Trophoblast cell (in vitro differentiated cells and primary cell): ENCODE data around the gene IL1RAPL1.

Experiments used
- DNase-seq, 2 donors: peaks; one replicate each; pipeline ENCODE4 v3.0.0-alpha.2; 2016
- H2AFZ ChIP-seq: 2 replicates; pipeline ENCODE4 v1.6.1; 2013; ENCODE audit warnings: low read length, moderate library complexity, mild to moderate bottlenecking; ENCODE audit not compliant: insufficient read depth, poor library complexity
- H2AK5ac ChIP-seq: 2 replicates; pipeline ENCODE4 v1.6.1; 2013; ENCODE audit warnings: mild to moderate bottlenecking, low read length
- H2BK120ac ChIP-seq: 2 replicates; pipeline ENCODE4 v1.6.1; 2013; ENCODE audit warnings: low read length, mild to moderate bottlenecking, moderate library complexity; ENCODE audit not compliant: insufficient read depth, poor library complexity
- H2BK12ac ChIP-seq: 2 replicates; pipeline ENCODE4 v1.6.1; 2013; ENCODE audit warnings: mild to moderate bottlenecking, low read length, moderate library complexity
- H2BK5ac ChIP-seq: 2 replicates; pipeline ENCODE4 v1.6.1; 2013; ENCODE audit warnings: low read length, low read depth, moderate library complexity, mild to moderate bottlenecking; ENCODE audit not compliant: poor library complexity
- H3K14ac ChIP-seq: 2 replicates; pipeline ENCODE4 v1.6.1; 2013; ENCODE audit warnings: mild to moderate bottlenecking, low read length
- H3K18ac ChIP-seq: 2 replicates; pipeline ENCODE4 v1.6.1; 2013; ENCODE audit warnings: mild to moderate bottlenecking, low read length
- H3K23ac ChIP-seq: 2 replicates; pipeline ENCODE4 v1.6.1; 2013; ENCODE audit warnings: low read length
- H3K27ac ChIP-seq: 2 replicates; pipeline ENCODE4 v1.5.1; 2013; ENCODE audit warnings: low read depth, mild to moderate bottlenecking, inconsistent platforms, low read length, moderate library complexity
- H3K27me3 ChIP-seq: 2 replicates; pipeline ENCODE4 v1.6.1; 2013; ENCODE audit warnings: inconsistent platforms, mild to moderate bottlenecking, low read length, moderate library complexity; ENCODE audit not compliant: insufficient read depth
- H3K36me3 ChIP-seq, 2 experiments: 1 replicate in 1 of 2; 2 replicates in 1 of 2; pipeline ENCODE4 v1.6.1; 2013; ENCODE audit warnings: low read length in 2 of 2, mild to moderate bottlenecking in 2 of 2, moderate library complexity in 1 of 2; ENCODE audit not compliant: insufficient read depth in 2 of 2, control insufficient read depth in 1 of 2
- H3K4ac ChIP-seq: 2 replicates; pipeline ENCODE4 v1.6.1; 2013; ENCODE audit warnings: low read depth, mild to moderate bottlenecking, low read length, moderate library complexity
- H3K4me1 ChIP-seq, 2 experiments: 1 replicate in 1 of 2; 2 replicates in 1 of 2; pipeline ENCODE4 v1.6.1; 2013; ENCODE audit warnings: low read length in 2 of 2, mild to moderate bottlenecking in 2 of 2, moderate library complexity in 1 of 2; ENCODE audit not compliant: insufficient read depth in 2 of 2, control insufficient read depth in 1 of 2
- H3K4me2 ChIP-seq: 2 replicates; pipeline ENCODE4 v1.6.1; 2013; ENCODE audit warnings: inconsistent platforms, mild to moderate bottlenecking, low read length, moderate library complexity
- H3K4me3 ChIP-seq: 2 replicates; pipeline ENCODE4 v1.5.1; 2013; ENCODE audit warnings: mild to moderate bottlenecking, low read depth, low read length, inconsistent platforms
- H3K79me1 ChIP-seq: one replicate; pipeline ENCODE4 v1.6.1; 2013; ENCODE audit warnings: low read length
- H3K79me2 ChIP-seq: 2 replicates; pipeline ENCODE4 v1.6.1; 2013; ENCODE audit warnings: low read length, mild to moderate bottlenecking; ENCODE audit not compliant: control insufficient read depth, insufficient read depth, poor library complexity
- H3K9ac ChIP-seq: 2 replicates; pipeline ENCODE4 v1.6.1; 2013; ENCODE audit warnings: mild to moderate bottlenecking, low read length
- H3K9me3 ChIP-seq: 2 replicates; pipeline ENCODE4 v1.6.1; 2013; ENCODE audit warnings: low read depth, mild to moderate bottlenecking, control low read depth, inconsistent platforms, low read length; ENCODE audit not compliant: insufficient read depth
- H4K12ac ChIP-seq: 2 replicates; pipeline ENCODE4 v1.6.1; 2013; ENCODE audit warnings: low read depth, mild to moderate bottlenecking, low read length, moderate library complexity
- H4K8ac ChIP-seq: 2 replicates; pipeline ENCODE4 v1.6.1; 2013; ENCODE audit warnings: low read depth, mild to moderate bottlenecking, low read length, moderate library complexity
- H4K91ac ChIP-seq: one replicate; pipeline ENCODE4 v1.6.1; 2013; ENCODE audit warnings: low read depth, mild to moderate bottlenecking, low read length, moderate library complexity
- WGBS: extraction: QIAGEN DNeasy Blood & Tissue Kit; methylation state at CpG from one replicate; pipeline ENCODE4 v1.1.7; 2013; ENCODE audit warnings: missing lambda C conversion rate; ENCODE audit not compliant: insufficient read length, insufficient coverage; ENCODE audit errors: extremely low coverage; 5-methylcytosine and 5-hydroxymethylcytosine counted together

The IL1RAPL1 gene

GRCh38 chrX:29455702-29456101 lies 868.5 kb downstream of the IL1RAPL1 start:
- no peak overlapping the region for H3K4me2 ChIP-seq
- H3K27ac ChIP-seq = no peak overlapping the region
- H3K18ac ChIP-seq = no peak overlapping the region
- no peaks in the 10 kb centered on the region for H3K9me3 ChIP-seq
- no peak overlapping the region for H3K23ac ChIP-seq
- no peaks in the 10 kb centered on the region for H3K4me1 ChIP-seq
- H3K4me3 ChIP-seq = no peak overlapping the region
- H2AK5ac ChIP-seq = no peak overlapping the region
- no peaks in the 10 kb centered on the region for H3K79me2 ChIP-seq
- no peak overlapping the region for H2AFZ ChIP-seq
- H3K14ac ChIP-seq = no peak overlapping the region
- no peaks in the 10 kb centered on the region for H3K27me3 ChIP-seq
- no CpG with 5 or more reads among the region's 3 CpGs for WGBS
- no peaks in the 10 kb centered on the region for H3K79me1 ChIP-seq
- no peak overlapping the region for H4K8ac ChIP-seq
- no peak overlapping the region for H4K91ac ChIP-seq
- no peak overlapping the region for H2BK120ac ChIP-seq
- no peak overlapping the region for H3K9ac ChIP-seq
- H2BK12ac ChIP-seq = no peak overlapping the region
- H3K36me3 ChIP-seq = no peaks in the 10 kb centered on the region
- H4K12ac ChIP-seq = no peak overlapping the region
- no peak for DNase-seq
- H2BK5ac ChIP-seq = no peak overlapping the region
- H3K4ac ChIP-seq = no peak overlapping the region

GRCh38 chrX:29461039-29461438 lies 873.8 kb downstream of the IL1RAPL1 start:
- Histone ChIP-seq H3K27me3 (no peaks in the 10 kb centered on the region), H2BK5ac (no peak overlapping the region), H4K12ac (no peak overlapping the region), H3K4me1 (no peaks in the 10 kb centered on the region), H3K4me2 (no peak overlapping the region), H3K18ac (no peak overlapping the region), H3K4me3 (no peak overlapping the region), H3K27ac (no peak overlapping the region), H3K4ac (no peak overlapping the region), H3K9me3 (no peaks in the 10 kb centered on the region), H2AFZ (no peak overlapping the region), H2BK12ac (no peak overlapping the region), H3K14ac (no peak overlapping the region), H3K23ac (no peak overlapping the region), H3K9ac (no peak overlapping the region), H2BK120ac (no peak overlapping the region), H2AK5ac (no peak overlapping the region), H3K79me1 (no peaks in the 10 kb centered on the region), H3K36me3 (no peaks in the 10 kb centered on the region), H3K79me2 (no peaks in the 10 kb centered on the region), H4K91ac (no peak overlapping the region), H4K8ac (no peak overlapping the region)
- no peak for DNase-seq
- no CpG with 5 or more reads among the region's 2 CpGs for WGBS

- no peak overlapping the region for H3K14ac ChIP-seq
- H3K27me3 ChIP-seq = no peaks in the 10 kb centered on the region
- no peak overlapping the region for H2AK5ac ChIP-seq
- no peak overlapping the region for H3K4me3 ChIP-seq
- H3K27ac ChIP-seq = no peak overlapping the region
- H3K79me1 ChIP-seq = no peaks in the 10 kb centered on the region
- no peak overlapping the region for H2AFZ ChIP-seq
- no peak overlapping the region for H4K91ac ChIP-seq
- H3K18ac ChIP-seq = no peak overlapping the region
- H4K12ac ChIP-seq = no peak overlapping the region
- no peak overlapping the region for H2BK120ac ChIP-seq
- H3K4ac ChIP-seq = no peak overlapping the region
- H3K9me3 ChIP-seq = no peaks in the 10 kb centered on the region
- no peak overlapping the region for H2BK12ac ChIP-seq
- WGBS = no CpG with 5 or more reads among the region's 2 CpGs
- no peaks in the 10 kb centered on the region for H3K79me2 ChIP-seq
- no peaks in the 10 kb centered on the region for H3K36me3 ChIP-seq
- H4K8ac ChIP-seq = no peak overlapping the region
- no peak overlapping the region for H3K9ac ChIP-seq
- H3K23ac ChIP-seq = no peak overlapping the region
- no peaks in the 10 kb centered on the region for H3K4me1 ChIP-seq
- H3K4me2 ChIP-seq = no peak overlapping the region
- no peak overlapping the region for H2BK5ac ChIP-seq
- no peak for DNase-seq
Measured at GRCh38 chrX:29466456-29466855, 879.2 kb downstream of the IL1RAPL1 start.

- no peak overlapping the region for H3K4me3 ChIP-seq
- no peaks in the 10 kb centered on the region for H3K36me3 ChIP-seq
- no peak overlapping the region for H3K18ac ChIP-seq
- H4K12ac ChIP-seq = no peak overlapping the region
- no peak overlapping the region for H2BK5ac ChIP-seq
- H4K8ac ChIP-seq = no peak overlapping the region
- WGBS = no CpG with 5 or more reads among the region's 4 CpGs
- H2BK12ac ChIP-seq = no peak overlapping the region
- no peaks in the 10 kb centered on the region for H3K79me2 ChIP-seq
- H3K9ac ChIP-seq = no peak overlapping the region
- H3K23ac ChIP-seq = no peak overlapping the region
- H2AK5ac ChIP-seq = no peak overlapping the region
- H3K9me3 ChIP-seq = no peaks in the 10 kb centered on the region
- H3K27me3 ChIP-seq = no peaks in the 10 kb centered on the region
- H4K91ac ChIP-seq = no peak overlapping the region
- no peak overlapping the region for H2BK120ac ChIP-seq
- no peak overlapping the region for H3K4ac ChIP-seq
- no peaks in the 10 kb centered on the region for H3K4me1 ChIP-seq
- H3K79me1 ChIP-seq = no peaks in the 10 kb centered on the region
- no peak overlapping the region for H3K4me2 ChIP-seq
- no peak overlapping the region for H3K14ac ChIP-seq
- H2AFZ ChIP-seq = no peak overlapping the region
- no peak overlapping the region for H3K27ac ChIP-seq
- DNase-seq = no peak
Measured at GRCh38 chrX:29468911-29469494, 881.8 kb downstream of the IL1RAPL1 start.
